Brain microvascular endothelial cell (primary cell): ENCODE measurements around the gene TMEM9.

ENCODE experiments used
- DNase-seq: peaks from one replicate; pipeline ENCODE4 v3.0.0-alpha.2; 2020
- H3K27ac ChIP-seq: fragments of 250-450 bp; sonication (Bioruptor Pico); 2 replicates; pipeline ENCODE4 v1.5.1; 2020; ENCODE audit warnings: mild to moderate bottlenecking, moderate library complexity
- H3K27me3 ChIP-seq: fragments of 250-450 bp; sonication (Bioruptor Pico); replicated peaks from 2 replicates; pipeline ENCODE4 v1.5.1; 2020; ENCODE audit warnings: mild to moderate bottlenecking
- H3K36me3 ChIP-seq: fragments of 250-450 bp; sonication (Bioruptor Pico); replicated peaks from 2 replicates; pipeline ENCODE4 v1.5.1; 2020; ENCODE audit warnings: mild to moderate bottlenecking
- H3K4me3 ChIP-seq: 2 replicates; pipeline ENCODE4 v1.5.1; 2011; ENCODE audit warnings: low read depth, mild to moderate bottlenecking, control low read depth, low read length, moderate library complexity
- CTCF ChIP-seq: IDR thresholded peaks from 2 replicates; pipeline ENCODE4 v1.5.1; 2011; ENCODE audit warnings: low read depth, mild to moderate bottlenecking, moderate library complexity, low read length, control low read depth, inconsistent platforms; ENCODE audit errors: missing control alignments
- in situ Hi-C: cut with HindIII; loops from 2 replicates; pipeline ENCODE4 v1.10.0; 2017; ENCODE audit warnings: low sequenced_read_pairs, low pct_ligation_motif_present

TMEM9 gene

GRCh38 chr1:201111156-201111555 lies 43.1 kb downstream of the TMEM9 start:
- DNase-seq: no peak
- no peak overlapping the region for H3K27ac ChIP-seq
- in situ Hi-C loops: no loop called here
- H3K27me3 ChIP-seq: no peaks in the 10 kb centered on the region
- no peak for TF ChIP-seq CTCF
- no peaks in the 10 kb centered on the region for H3K36me3 ChIP-seq
- H3K4me3 ChIP-seq: no peak overlapping the region

- Histone ChIP-seq H3K27ac (no peak overlapping the region), H3K36me3 (no peaks in the 10 kb centered on the region), H3K4me3 (no peak overlapping the region), H3K27me3 (no peaks in the 10 kb centered on the region)
- TF ChIP-seq CTCF: no peak
- DNase-seq: no peak
- in situ Hi-C loops: no loop called here
These were observed 43.7 kb downstream of the TMEM9 start for GRCh38 chr1:201110616-201111015.

GRCh38 chr1:201110138-201110537 lies 44.1 kb downstream of the TMEM9 start:
- H3K4me3 ChIP-seq: no peak overlapping the region
- no peaks in the 10 kb centered on the region for H3K36me3 ChIP-seq
- no peak for TF ChIP-seq CTCF
- DNase-seq: no peak
- H3K27ac ChIP-seq: no peak overlapping the region
- no peaks in the 10 kb centered on the region for H3K27me3 ChIP-seq
- in situ Hi-C loops: no loop called here

GRCh38 chr1:201109651-201110050 lies 44.6 kb downstream of the TMEM9 start:
- no peak for TF ChIP-seq CTCF
- Histone ChIP-seq H3K27me3 (no peaks in the 10 kb centered on the region), H3K27ac (no peak overlapping the region), H3K4me3 (no peak overlapping the region), H3K36me3 (no peaks in the 10 kb centered on the region)
- in situ Hi-C loops: no loop called here
- DNase-seq: no peak

- H3K27me3 ChIP-seq: no peaks in the 10 kb centered on the region
- no peak for TF ChIP-seq CTCF
- H3K27ac ChIP-seq: no peak overlapping the region
- in situ Hi-C loops: no loop called here
- H3K4me3 ChIP-seq: no peak overlapping the region
- H3K36me3 ChIP-seq: no peaks in the 10 kb centered on the region
- no peak for DNase-seq
These were observed 45.7 kb downstream of the TMEM9 start for GRCh38 chr1:201108614-201109013.

- H3K4me3 ChIP-seq: no peak overlapping the region
- DNase-seq: no peak
- no peak overlapping the region for H3K27ac ChIP-seq
- no peaks in the 10 kb centered on the region for H3K27me3 ChIP-seq
- TF ChIP-seq CTCF: no peak
- in situ Hi-C loops: no loop called here
- no peaks in the 10 kb centered on the region for H3K36me3 ChIP-seq
These were observed 48.6 kb downstream of the TMEM9 start for GRCh38 chr1:201105688-201106087.
